ENCODE measurements around the gene GNGT2. TPM values are rescaled to one million over a fixed set of nuclear protein-coding genes. Genes with fewer than 3 reads are reported as not detected.
A peak's percentile ranks its signal among the peaks of the same experiment; 100 is the strongest.

The GNGT2 gene
- total RNA-seq, 2 experiments from 2014 or later: 13.3 to 32.6 TPM

GRCh38 chr17:49213399-49213798, 3.0 kb upstream of the GNGT2 start:
- Histone ChIP-seq H3K9me2 (ENCODE audit: insufficient read depth, low read length) (no peaks in the 10 kb centered on the region), H3K4me1 (ENCODE audit: insufficient read depth, low read length, poor library complexity, severe bottlenecking) (peaks cover 82% of the 10 kb centered on the region), H2AFZ (ENCODE audit: low read length) (no peak overlapping the region), H3K4me2 (ENCODE audit: low read length) (peak overlapping the region; percentile 95), H3K4me3 (ENCODE audit: low read depth, low read length, poor library complexity, severe bottlenecking) (peak overlapping the region; percentile 82), H3K9me3 (ENCODE audit: low read length) (no peaks in the 10 kb centered on the region), H3K27ac (ENCODE audit: low read depth, low read length, poor library complexity, severe bottlenecking) (peak overlapping the region; percentile 92), H3K36me3 (ENCODE audit: insufficient read depth, low read length) (peaks cover 37% of the 10 kb centered on the region), H4K20me1 (ENCODE audit: insufficient read depth, low read length) (peaks cover 5% of the 10 kb centered on the region; the same call in 1 of the 2 replicates), H3K79me2 (ENCODE audit: insufficient read depth, low read depth, low read length) (peaks cover 63% of the 10 kb centered on the region)
- CTCF ChIA-PET (ENCODE audit: unreplicated experiment): interaction anchor here (0.6 kb wide), 1 partner anchor 17 kb away, joined by 3 read pairs; no protein-coding TSS in a partner anchor
- POLR2A ChIA-PET: interaction anchor here (0.7 to 6.5 kb wide), 3 partner anchors 20 to 189 kb away, joined by 3 to 45 read pairs (median 4); no protein-coding TSS in a partner anchor
- BruUV-seq (replicated peaks): no TSS peak
- TF ChIP-seq, protein P1, sequence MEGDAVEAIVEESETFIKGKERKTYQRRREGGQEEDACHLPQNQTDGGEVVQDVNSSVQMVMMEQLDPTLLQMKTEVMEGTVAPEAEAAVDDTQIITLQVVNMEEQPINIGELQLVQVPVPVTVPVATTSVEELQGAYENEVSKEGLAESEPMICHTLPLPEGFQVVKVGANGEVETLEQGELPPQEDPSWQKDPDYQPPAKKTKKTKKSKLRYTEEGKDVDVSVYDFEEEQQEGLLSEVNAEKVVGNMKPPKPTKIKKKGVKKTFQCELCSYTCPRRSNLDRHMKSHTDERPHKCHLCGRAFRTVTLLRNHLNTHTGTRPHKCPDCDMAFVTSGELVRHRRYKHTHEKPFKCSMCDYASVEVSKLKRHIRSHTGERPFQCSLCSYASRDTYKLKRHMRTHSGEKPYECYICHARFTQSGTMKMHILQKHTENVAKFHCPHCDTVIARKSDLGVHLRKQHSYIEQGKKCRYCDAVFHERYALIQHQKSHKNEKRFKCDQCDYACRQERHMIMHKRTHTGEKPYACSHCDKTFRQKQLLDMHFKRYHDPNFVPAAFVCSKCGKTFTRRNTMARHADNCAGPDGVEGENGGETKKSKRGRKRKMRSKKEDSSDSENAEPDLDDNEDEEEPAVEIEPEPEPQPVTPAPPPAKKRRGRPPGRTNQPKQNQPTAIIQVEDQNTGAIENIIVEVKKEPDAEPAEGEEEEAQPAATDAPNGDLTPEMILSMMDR (conservative IDR thresholded peaks at IDR 0.05; ENCODE audit: low read length): no peak
- DNase-seq (ENCODE audit: low spot score): peak; percentile 83
- intact Hi-C loops (cut with micrococcal nuclease; ENCODE audit: unreplicated experiment): loop anchor here (10.0 kb wide), 2 partner anchors 461 to 531 kb away; partner anchors contain the start of gene SPOP

GRCh38 chr17:49209061-49209571, 1.3 kb downstream of the GNGT2 start:
- no peak for DNase-seq (ENCODE audit: low spot score)
- no peak for TF ChIP-seq EZH2phosphoT487 (IDR thresholded peaks at IDR 0.05; ENCODE audit: borderline replicate concordance, low read depth, low read length)
- TF ChIP-seq, protein P1 (conservative IDR thresholded peaks at IDR 0.05; ENCODE audit: low read length): no peak
- Histone ChIP-seq H3K27ac (ENCODE audit: low read depth, low read length, poor library complexity, severe bottlenecking) (no peak overlapping the region), H3K9me2 (ENCODE audit: insufficient read depth, low read length) (no peaks in the 10 kb centered on the region), H4K20me1 (ENCODE audit: insufficient read depth, low read length) (peaks cover 5% of the 10 kb centered on the region; the same call in 1 of the 2 replicates), H3K4me3 (ENCODE audit: low read depth, low read length, poor library complexity, severe bottlenecking) (peak overlapping the region; percentile 82), H3K4me1 (ENCODE audit: insufficient read depth, low read length, poor library complexity, severe bottlenecking) (peaks cover 40% of the 10 kb centered on the region), H2AFZ (ENCODE audit: low read length) (no peak overlapping the region), H3K79me2 (ENCODE audit: insufficient read depth, low read depth, low read length) (peaks cover 41% of the 10 kb centered on the region), H3K9me3 (ENCODE audit: low read length) (no peaks in the 10 kb centered on the region), H3K4me2 (ENCODE audit: low read length) (peak overlapping the region; percentile 95), H3K36me3 (ENCODE audit: insufficient read depth, low read length) (peaks cover 5% of the 10 kb centered on the region; the same call in 1 of the 2 replicates)
- intact Hi-C loops (cut with micrococcal nuclease; ENCODE audit: unreplicated experiment): no loop called here
- ChIA-PET CTCF (ENCODE audit: unreplicated experiment) (no interaction called here), POLR2A (interaction anchor here (0.6 to 1.6 kb wide), 4 partner anchors 10 to 150 kb away, joined by 3 to 14 read pairs (median 3); no protein-coding TSS in a partner anchor)
- BruUV-seq (replicated peaks): no TSS peak

GRCh38 chr17:49204516-49204915, 5.9 kb downstream of the GNGT2 start:
- Histone ChIP-seq H3K4me2 (ENCODE audit: low read length) (no peak overlapping the region), H3K36me3 (ENCODE audit: insufficient read depth, low read length) (no peaks in the 10 kb centered on the region), H3K27ac (ENCODE audit: low read depth, low read length, poor library complexity, severe bottlenecking) (no peak overlapping the region), H3K79me2 (ENCODE audit: insufficient read depth, low read depth, low read length) (0 out of 2 replicates have a peak, but pooled peaks cover 1% of the 10 kb centered on the region), H3K9me2 (ENCODE audit: insufficient read depth, low read length) (no peaks in the 10 kb centered on the region), H3K4me3 (ENCODE audit: low read depth, low read length, poor library complexity, severe bottlenecking) (no peak overlapping the region), H2AFZ (ENCODE audit: low read length) (no peak overlapping the region), H3K4me1 (ENCODE audit: insufficient read depth, low read length, poor library complexity, severe bottlenecking) (peaks cover 11% of the 10 kb centered on the region), H3K9me3 (ENCODE audit: low read length) (no peaks in the 10 kb centered on the region), H4K20me1 (ENCODE audit: insufficient read depth, low read length) (no peaks in the 10 kb centered on the region)
- BruUV-seq (replicated peaks): TSS peak; percentile 49
- ChIA-PET POLR2A (no interaction called here), CTCF (ENCODE audit: unreplicated experiment) (no interaction called here)
- no peak for DNase-seq (ENCODE audit: low spot score)
- TF ChIP-seq EZH2phosphoT487 (IDR thresholded peaks at IDR 0.05; ENCODE audit: borderline replicate concordance, low read depth, low read length): no peak
- TF ChIP-seq, protein P1 (conservative IDR thresholded peaks at IDR 0.05; ENCODE audit: low read length): no peak
- intact Hi-C loops (cut with micrococcal nuclease; ENCODE audit: unreplicated experiment): no loop called here
